HG02884 (cell line): ENCODE results near the gene SLC39A3.
"Not testable (repeated sequence)": the region's sequence is repeated elsewhere in the genome, so short reads cannot be mapped to it uniquely, and the experiment has no call there.

Experiments used
- ATAC-seq: cut with Tn5 transposase; IDR thresholded peaks from one replicate; pipeline ENCODE4 v1.9.1; 2021; ENCODE audit warnings: mild to moderate bottlenecking, moderate library complexity; ENCODE audit not compliant: unreplicated experiment

The SLC39A3 gene

GRCh38 chr19:2723747-2724146 lies 16.1 kb downstream of the SLC39A3 start:
- ATAC-seq = no peak

GRCh38 chr19:2723345-2723715 lies 16.5 kb downstream of the SLC39A3 start:
- no peak for ATAC-seq

- ATAC-seq = no peak
Observed at GRCh38 chr19:2722541-2723344, 17.1 kb downstream of the SLC39A3 start.

- ATAC-seq = no peak
Observed at GRCh38 chr19:2721570-2722540, 18.0 kb downstream of the SLC39A3 start.

GRCh38 chr19:2720777-2721569 lies 18.8 kb downstream of the SLC39A3 start, which contains the start of gene DIRAS1:
Gene DIRAS1, minus strand, starts transcription at chr19:2721372. Its CDS starts 3,566 bp downstream, at chr19:2717806.
- no peak for ATAC-seq

- no peak for ATAC-seq
Observed at GRCh38 chr19:2719920-2720776, 19.7 kb downstream of the SLC39A3 start.

- ATAC-seq = no peak
Observed at GRCh38 chr19:2719232-2719735, 20.5 kb downstream of the SLC39A3 start.

- ATAC-seq = no peak
Observed at GRCh38 chr19:2717638-2718541, 21.9 kb downstream of the SLC39A3 start.

GRCh38 chr19:2716722-2717637 lies 22.8 kb downstream of the SLC39A3 start:
- ATAC-seq = no peak

- no peak for ATAC-seq
Observed at GRCh38 chr19:2716275-2716650, 23.6 kb downstream of the SLC39A3 start.

GRCh38 chr19:2715470-2716274 lies 24.1 kb downstream of the SLC39A3 start:
- ATAC-seq = no peak

- ATAC-seq = no peak
Observed at GRCh38 chr19:2714531-2715269, 25.1 kb downstream of the SLC39A3 start.

- not testable (repeated sequence) for ATAC-seq
Observed at GRCh38 chr19:2714102-2714501, 25.7 kb downstream of the SLC39A3 start.

- not testable (repeated sequence) for ATAC-seq
Observed at GRCh38 chr19:2713170-2713569, 26.6 kb downstream of the SLC39A3 start.

- ATAC-seq = no peak
Observed at GRCh38 chr19:2711875-2712205, 28.0 kb downstream of the SLC39A3 start.

GRCh38 chr19:2711172-2711874 lies 28.5 kb downstream of the SLC39A3 start:
- no peak for ATAC-seq
